GM12878 (cell line): ENCODE measurements around the gene STXBP1. TPM values are rescaled to one million over a fixed set of nuclear protein-coding genes. Genes with fewer than 3 reads are reported as not detected.

Source experiments
- ATAC-seq: fragments of 200-7000 bp; cut with Tn5 transposase; 3 replicates; pipeline ENCODE4 v1.9.1; 2020; ENCODE audit warnings: mild to moderate bottlenecking, moderate library complexity
- BruUV-seq: library from RNA; stranded (reverse); fragments of 400-500 nt; replicated peaks from 2 replicates; lab custom pipeline; 2021; lab: Mats Ljungman, UMichigan
- CTCF ChIA-PET: fragments of 300-600 bp; sonication (Branson Sonifier 250); formaldehyde crosslinking; extraction: SDS; loops from one replicate; lab custom pipeline; 2021; ENCODE audit warnings: inconsistent platforms; lab: Yijun Ruan, JAX
- POLR2A ChIA-PET: fragments of 350-600 bp; formaldehyde crosslinking; extraction: SDS; loops from one replicate; lab custom pipeline; 2021; ENCODE audit warnings: inconsistent platforms; lab: Charles Lee
- RAD21 ChIA-PET: fragments of 300-600 bp; sonication (Branson Sonifier 250); formaldehyde crosslinking; loops from one replicate; lab custom pipeline; 2023; ENCODE audit warnings: antibody characterized with exemption; ENCODE audit not compliant: unreplicated experiment; lab: Charles Lee
- SMC1A ChIA-PET: fragments of 300-600 bp; sonication (Branson Sonifier 250); formaldehyde crosslinking; loops from one replicate; lab custom pipeline; 2023; ENCODE audit not compliant: unreplicated experiment, uncharacterized antibody; lab: Charles Lee
- DNase-seq: peaks from one replicate; pipeline ENCODE4 v3.0.0-alpha.2; 2011; ENCODE audit warnings: low read depth, low spot score
- FAIRE-seq: peaks from 3 replicates; lab custom pipeline; 2011; peaks lifted over from hg19 to GRCh38; lab: Jason Lieb, UNC
- H2AFZ ChIP-seq: 2 replicates; pipeline ENCODE4 v1.6.0; 2011; ENCODE audit warnings: low read depth, low read length, control low read depth; ENCODE audit not compliant: control insufficient read depth
- H3K27ac ChIP-seq: 2 replicates; pipeline ENCODE4 v1.5.1; 2011; ENCODE audit warnings: control low read depth; ENCODE audit not compliant: control insufficient read depth, insufficient read depth
- H3K27me3 ChIP-seq, 2 experiments: replicated peaks in 1 of 2; 2 replicates each; pipeline versions ENCODE4 v1.6.0 to v1.6.1; 2011; ENCODE audit warnings: low read length in 1 of 2; ENCODE audit not compliant: control insufficient read depth in 2 of 2, insufficient read depth in 2 of 2
- H3K36me3 ChIP-seq, 2 experiments: 2 replicates each; pipeline ENCODE4 v1.5.1; 2011; ENCODE audit warnings: low read length in 1 of 2; ENCODE audit not compliant: control insufficient read depth in 2 of 2, insufficient read depth in 2 of 2
- H3K4me1 ChIP-seq: 2 replicates; pipeline ENCODE4 v1.6.1; 2011; ENCODE audit warnings: mild to moderate bottlenecking, low read length, moderate library complexity, mixed read lengths; ENCODE audit not compliant: control insufficient read depth, insufficient read depth
- H3K4me2 ChIP-seq: 2 replicates; pipeline ENCODE4 v1.6.0; 2011; ENCODE audit warnings: control low read depth; ENCODE audit not compliant: control insufficient read depth, insufficient read depth
- H3K4me3 ChIP-seq: fragments of 200-600 bp; sonication (generic); 2 replicates; pipeline ENCODE4 v1.5.1; 2016
- H3K79me2 ChIP-seq: 2 replicates; pipeline ENCODE4 v1.6.0; 2011; ENCODE audit warnings: low read length; ENCODE audit not compliant: control insufficient read depth, insufficient read depth
- H3K9ac ChIP-seq: 2 replicates; pipeline ENCODE4 v1.8.0; 2011; ENCODE audit warnings: low read length, control low read depth, mixed read lengths; ENCODE audit not compliant: control insufficient read depth, insufficient read depth
- H3K9me3 ChIP-seq: replicated peaks from 3 replicates; pipeline ENCODE4 v1.5.1; 2011; ENCODE audit warnings: mild to moderate bottlenecking, low read length; ENCODE audit not compliant: control insufficient read depth, insufficient read depth
- H4K20me1 ChIP-seq: 2 replicates; pipeline ENCODE4 v1.6.0; 2011; ENCODE audit not compliant: control insufficient read depth, insufficient read depth
- ATF3 ChIP-seq: IDR thresholded peaks from 2 replicates; pipeline ENCODE4 v1.6.1; 2011; ENCODE audit warnings: low read depth, mild to moderate bottlenecking, low read length, moderate library complexity, borderline replicate concordance; ENCODE audit errors: extremely low read depth
- BMI1 ChIP-seq: fragments of 450-650 bp; IDR thresholded peaks from 2 replicates; pipeline ENCODE4 v1.6.1; 2016; ENCODE audit warnings: mild to moderate bottlenecking, moderate library complexity, borderline replicate concordance
- MXI1 ChIP-seq: fragments of 150-350 bp; IDR thresholded peaks from 2 replicates; pipeline ENCODE4 v1.6.1; 2011; ENCODE audit warnings: low read depth, mild to moderate bottlenecking, inconsistent platforms, low read length, improper control_type of control experiment
- POLR2AphosphoS5 ChIP-seq: IDR thresholded peaks from 2 replicates; pipeline ENCODE4 v1.6.1; 2011; ENCODE audit warnings: mild to moderate bottlenecking, low read length, inconsistent platforms
- PRDM15 ChIP-seq: fragments of 450-650 bp; formaldehyde crosslinking; IDR thresholded peaks from 2 replicates; pipeline ENCODE4 v1.4.0; 2020; ENCODE audit warnings: mild to moderate bottlenecking, moderate library complexity
- RUNX3 ChIP-seq: IDR thresholded peaks from 2 replicates; pipeline ENCODE4 v1.6.1; 2012; ENCODE audit warnings: low read length, inconsistent platforms
- SP1 ChIP-seq: IDR thresholded peaks from one replicate; pipeline ENCODE4 v1.6.1; 2011; ENCODE audit warnings: low read depth, low read length
- SPI1 ChIP-seq: IDR thresholded peaks from 2 replicates; pipeline ENCODE4 v1.6.1; 2011; ENCODE audit warnings: low read depth, mild to moderate bottlenecking, low read length, moderate library complexity, borderline replicate concordance; ENCODE audit not compliant: insufficient read depth
- TCF7 ChIP-seq: IDR thresholded peaks from 2 replicates; pipeline ENCODE4 v1.6.1; 2014; ENCODE audit warnings: antibody characterized with exemption, borderline replicate concordance
- ZBTB4 ChIP-seq: fragments of 450-650 bp; formaldehyde crosslinking; IDR thresholded peaks from 2 replicates; pipeline ENCODE4 v1.4.0; 2022; ENCODE audit warnings: mild to moderate bottlenecking, moderate library complexity
- WGBS: methylation state at CpG from one replicate; pipeline ENCODE4 v1.1.6; 2016; ENCODE audit warnings: low lambda C conversion rate; ENCODE audit not compliant: insufficient replicate concordance, insufficient coverage; ENCODE audit errors: missing lambda C conversion rate; 5-methylcytosine and 5-hydroxymethylcytosine counted together
- in situ Hi-C: fragments of 300-500 bp; cut with MboI; formaldehyde crosslinking; loops from 9 replicates; pipeline ENCODE4 v1.14.3; 2018; ENCODE audit warnings: mixed read lengths
- intact Hi-C: fragments of 100-400 bp; cut with micrococcal nuclease; formaldehyde crosslinking; loops from one replicate; pipeline ENCODE4 v1.14.2; 2022; ENCODE audit not compliant: unreplicated experiment
- polyA plus RNA-seq, 11 experiments: library from polyadenylated mRNA; depleted of rRNA in 4 of 11; unstranded in 6 of 11; stranded (reverse) in 5 of 11; fragments of >200 nt; fragmentation: Nextera tagmentation in 4 of 11; fragmentation: Illumina TruSeq in 1 of 11; extraction: Ambion mirVana in 4 of 11; extraction: Trizol in 1 of 11; gene quantifications; 1 replicate in 1 of 11; 2 replicates in 10 of 11; pipeline versions ENCODE4 v1.2.1 to v1.2.3, GENCODE V29; 2011 to 2016; ENCODE audit warnings: inconsistent platforms in 2 of 11, missing spikeins in 2 of 11, low read depth in 1 of 11
- total RNA-seq, 4 experiments: library from RNA; depleted of rRNA in 3 of 4; stranded (reverse); fragments of >200 nt in 3 of 4; fragmentation: Illumina TruSeq in 1 of 4; extraction: Trizol in 1 of 4; gene quantifications; 2 replicates each; pipeline versions ENCODE4 v1.2.1 to v1.2.3, GENCODE V29; 2013 to 2021
- TF ChIP-seq, protein P1 (sequence below): IDR thresholded peaks from 2 replicates; pipeline ENCODE4 v1.6.1; 2012; ENCODE audit warnings: mild to moderate bottlenecking, low read depth, low read length

Gene STXBP1
- total and polyA plus RNA-seq, 10 of the 15 experiments (the other 5 are each of a cell fraction or from before 2014, with no cell fraction given), result 0.08 to 0.85 (median 0.31) TPM; not detected in 3

DNA sequence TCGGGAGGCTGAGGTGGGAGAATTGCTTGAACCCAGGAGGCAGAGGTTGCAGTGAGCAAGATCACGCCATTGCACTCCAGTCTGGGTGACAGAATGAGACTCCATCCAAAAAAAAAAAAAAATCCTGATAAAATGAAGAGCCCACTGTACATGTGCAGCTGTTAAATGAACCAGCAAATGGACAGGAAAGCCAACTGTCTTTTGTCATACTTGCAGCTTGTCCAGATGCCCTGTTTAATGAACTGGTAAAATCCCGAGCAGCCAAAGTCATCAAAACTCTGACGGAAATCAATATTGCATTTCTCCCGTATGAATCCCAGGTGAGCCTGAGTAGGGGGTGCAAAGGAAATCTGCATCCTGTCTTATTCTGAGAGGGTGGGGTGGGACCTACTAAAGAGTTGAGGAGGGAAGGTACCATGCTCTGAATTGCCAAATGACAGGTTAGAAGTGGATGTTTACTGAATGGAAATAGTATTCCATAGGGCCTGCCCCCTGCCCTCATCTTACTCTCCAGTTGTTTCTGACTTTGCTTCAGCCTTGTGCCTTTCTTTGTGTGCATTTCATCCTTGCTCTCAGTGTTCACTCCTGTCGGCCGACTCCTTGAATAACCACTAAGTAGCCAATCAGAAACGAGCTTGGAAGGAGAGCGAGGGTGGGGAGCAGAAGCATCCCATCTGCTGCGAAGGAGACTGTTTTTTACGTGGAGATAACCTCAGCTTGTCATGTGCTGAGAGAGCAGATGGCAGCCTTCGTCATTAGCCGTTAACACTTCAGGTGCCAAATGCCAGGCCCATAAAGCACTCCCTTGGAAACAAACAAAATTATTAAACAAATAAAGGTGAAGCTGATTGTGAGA lies 49.0 kb downstream of the STXBP1 start:
- in situ Hi-C loops, result no loop called here
- H3K9me3 ChIP-seq, result no peaks in the 10 kb centered on the region
- intact Hi-C loops, result no loop called here
- 42% methylated on average over 13 of the region's 13 CpGs for WGBS
- CTCF ChIA-PET, result interaction anchor here (0.6 kb wide), 2 partner anchors 71 to 257 kb away, joined by 3 to 5 read pairs; no protein-coding TSS in a partner anchor
- H4K20me1 ChIP-seq, result no peaks in the 10 kb centered on the region
- peaks cover 3 to 5% of the 10 kb centered on the region in 2 experiments; a peak in 2 of 4 replicates for H3K27me3 ChIP-seq
- no peaks in the 10 kb centered on the region for H3K36me3 ChIP-seq
- no peak for ATAC-seq
- no TSS peak for BruUV-seq
- DNase-seq, result no peak
- H3K4me1 ChIP-seq, result no peaks in the 10 kb centered on the region
- no peak overlapping the region for H3K4me3 ChIP-seq
- H3K4me2 ChIP-seq, result no peak overlapping the region
- no peak overlapping the region for H3K27ac ChIP-seq
- no peak overlapping the region for H2AFZ ChIP-seq
- no peak for FAIRE-seq
- POLR2A ChIA-PET, result interaction anchor here (0.7 kb wide), 1 partner anchor 385 kb away, joined by 3 read pairs; no protein-coding TSS in a partner anchor
- SMC1A ChIA-PET, result interaction anchor here (1.0 kb wide), 1 partner anchor 341 kb away, joined by 3 read pairs; no protein-coding TSS in a partner anchor
- H3K9ac ChIP-seq, result no peak overlapping the region
- RAD21 ChIA-PET, result no interaction called here
- no peaks in the 10 kb centered on the region for H3K79me2 ChIP-seq
- TF ChIP-seq RUNX3 (no peak), ATF3 (no peak), BMI1 (no peak), SPI1 (no peak), PRDM15 (no peak), POLR2AphosphoS5 (no peak), ZBTB4 (no peak), MXI1 (no peak), TCF7 (no peak), SP1 (no peak)
- TF ChIP-seq, protein P1, sequence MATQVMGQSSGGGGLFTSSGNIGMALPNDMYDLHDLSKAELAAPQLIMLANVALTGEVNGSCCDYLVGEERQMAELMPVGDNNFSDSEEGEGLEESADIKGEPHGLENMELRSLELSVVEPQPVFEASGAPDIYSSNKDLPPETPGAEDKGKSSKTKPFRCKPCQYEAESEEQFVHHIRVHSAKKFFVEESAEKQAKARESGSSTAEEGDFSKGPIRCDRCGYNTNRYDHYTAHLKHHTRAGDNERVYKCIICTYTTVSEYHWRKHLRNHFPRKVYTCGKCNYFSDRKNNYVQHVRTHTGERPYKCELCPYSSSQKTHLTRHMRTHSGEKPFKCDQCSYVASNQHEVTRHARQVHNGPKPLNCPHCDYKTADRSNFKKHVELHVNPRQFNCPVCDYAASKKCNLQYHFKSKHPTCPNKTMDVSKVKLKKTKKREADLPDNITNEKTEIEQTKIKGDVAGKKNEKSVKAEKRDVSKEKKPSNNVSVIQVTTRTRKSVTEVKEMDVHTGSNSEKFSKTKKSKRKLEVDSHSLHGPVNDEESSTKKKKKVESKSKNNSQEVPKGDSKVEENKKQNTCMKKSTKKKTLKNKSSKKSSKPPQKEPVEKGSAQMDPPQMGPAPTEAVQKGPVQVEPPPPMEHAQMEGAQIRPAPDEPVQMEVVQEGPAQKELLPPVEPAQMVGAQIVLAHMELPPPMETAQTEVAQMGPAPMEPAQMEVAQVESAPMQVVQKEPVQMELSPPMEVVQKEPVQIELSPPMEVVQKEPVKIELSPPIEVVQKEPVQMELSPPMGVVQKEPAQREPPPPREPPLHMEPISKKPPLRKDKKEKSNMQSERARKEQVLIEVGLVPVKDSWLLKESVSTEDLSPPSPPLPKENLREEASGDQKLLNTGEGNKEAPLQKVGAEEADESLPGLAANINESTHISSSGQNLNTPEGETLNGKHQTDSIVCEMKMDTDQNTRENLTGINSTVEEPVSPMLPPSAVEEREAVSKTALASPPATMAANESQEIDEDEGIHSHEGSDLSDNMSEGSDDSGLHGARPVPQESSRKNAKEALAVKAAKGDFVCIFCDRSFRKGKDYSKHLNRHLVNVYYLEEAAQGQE, result no peak
